OCI-LY1 (cell line): ENCODE data around the gene NOS3.

Experiments
- EZH2 ChIP-seq: fragments of 200-600 bp; sonication (generic), shearing (Covaris generic); IDR thresholded peaks from 2 replicates; pipeline ENCODE4 v1.8.0; 2017; ENCODE audit warnings: borderline replicate concordance, mixed run types, mild to moderate bottlenecking, antibody characterized with exemption, low read length, moderate library complexity, mixed read lengths
- TF ChIP-seq, protein P1 (sequence below): fragments of 200-600 bp; sonication (generic), shearing (Covaris generic); IDR thresholded peaks from 2 replicates; pipeline ENCODE4 v1.5.1; 2017; ENCODE audit warnings: mild to moderate bottlenecking, antibody characterized with exemption, low read length, moderate library complexity, mixed read lengths

DNA sequence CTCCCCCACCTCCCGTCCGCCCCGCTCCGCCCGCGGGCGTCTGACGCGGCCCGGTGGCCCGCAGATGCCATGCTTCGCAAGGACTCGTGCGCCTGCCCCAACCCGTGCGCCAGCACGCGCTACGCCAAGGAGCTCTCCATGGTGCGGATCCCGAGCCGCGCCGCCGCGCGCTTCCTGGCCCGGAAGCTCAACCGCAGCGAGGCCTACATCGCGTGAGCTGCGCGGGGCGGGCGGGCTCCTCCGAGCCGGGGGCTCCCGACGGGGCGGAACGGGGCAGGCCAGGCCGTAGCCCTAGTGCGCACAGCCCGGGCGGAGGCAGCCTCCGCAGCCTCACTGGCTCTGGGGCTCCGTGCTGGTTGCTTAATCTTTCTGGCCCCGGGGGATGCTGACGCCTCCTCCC is 60.3 kb downstream of the NOS3 start:
- TF ChIP-seq, protein P1, sequence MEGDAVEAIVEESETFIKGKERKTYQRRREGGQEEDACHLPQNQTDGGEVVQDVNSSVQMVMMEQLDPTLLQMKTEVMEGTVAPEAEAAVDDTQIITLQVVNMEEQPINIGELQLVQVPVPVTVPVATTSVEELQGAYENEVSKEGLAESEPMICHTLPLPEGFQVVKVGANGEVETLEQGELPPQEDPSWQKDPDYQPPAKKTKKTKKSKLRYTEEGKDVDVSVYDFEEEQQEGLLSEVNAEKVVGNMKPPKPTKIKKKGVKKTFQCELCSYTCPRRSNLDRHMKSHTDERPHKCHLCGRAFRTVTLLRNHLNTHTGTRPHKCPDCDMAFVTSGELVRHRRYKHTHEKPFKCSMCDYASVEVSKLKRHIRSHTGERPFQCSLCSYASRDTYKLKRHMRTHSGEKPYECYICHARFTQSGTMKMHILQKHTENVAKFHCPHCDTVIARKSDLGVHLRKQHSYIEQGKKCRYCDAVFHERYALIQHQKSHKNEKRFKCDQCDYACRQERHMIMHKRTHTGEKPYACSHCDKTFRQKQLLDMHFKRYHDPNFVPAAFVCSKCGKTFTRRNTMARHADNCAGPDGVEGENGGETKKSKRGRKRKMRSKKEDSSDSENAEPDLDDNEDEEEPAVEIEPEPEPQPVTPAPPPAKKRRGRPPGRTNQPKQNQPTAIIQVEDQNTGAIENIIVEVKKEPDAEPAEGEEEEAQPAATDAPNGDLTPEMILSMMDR, result no peak
- no peak for TF ChIP-seq EZH2
